ENCODE data around the gene FYN.

- no peak for TF ChIP-seq CTCF (IDR thresholded peaks at IDR 0.05)
- no peak for TF ChIP-seq POLR2A (IDR thresholded peaks at IDR 0.05)
Measured at GRCh38 chr6:111628142-111628850, 245.0 kb downstream of the FYN start.
